ENCODE results near the gene MAOA.

GRCh38 chrX:43728966-43729365 lies 72.9 kb downstream of the MAOA start:
- no peak for TF ChIP-seq CTCF (tag by site-specific recombination; IDR thresholded peaks at IDR 0.05)
- no peak for TF ChIP-seq PBX3 (CRISPR knock-in tag; IDR thresholded peaks at IDR 0.05)
- no peak for TF ChIP-seq ZNF701 (tag by site-specific recombination; IDR thresholded peaks at IDR 0.05)
- no peak for TF ChIP-seq ZNF274 (IDR thresholded peaks at IDR 0.05; ENCODE audit: low read length)
- TF ChIP-seq ZNF274 (tag by site-specific recombination; IDR thresholded peaks at IDR 0.05; ENCODE audit: borderline replicate concordance) = no peak
- TF ChIP-seq ZFHX2 (tag by site-specific recombination; conservative IDR thresholded peaks at IDR 0.05) = no peak
- TF ChIP-seq ZBTB1 (tag by site-specific recombination; IDR thresholded peaks at IDR 0.05) = no peak
- no peak for TF ChIP-seq ZNF658 (tag by site-specific recombination; IDR thresholded peaks at IDR 0.05)
- TF ChIP-seq ZSCAN5A (tag by site-specific recombination; IDR thresholded peaks at IDR 0.05) = no peak
